Neural cell (in vitro differentiated cells): ENCODE data around the gene F2. TPM values are rescaled to one million over a fixed set of nuclear protein-coding genes. Genes with fewer than 3 reads are reported as not detected.

Experiments
- H2AFZ ChIP-seq: fragments of 200-600, 300-800 bp; sonication (generic), shearing (Covaris generic); 2 replicates; pipeline ENCODE4 v1.6.0; 2014; ENCODE audit warnings: low read depth, mild to moderate bottlenecking, antibody characterized with exemption, low read length, moderate library complexity
- H3F3A ChIP-seq: fragments of 200-600 bp; shearing (Covaris generic); 2 replicates; pipeline ENCODE4 v1.6.1; 2016; ENCODE audit warnings: mild to moderate bottlenecking, moderate library complexity, mixed read lengths, antibody characterized with exemption, low read length; ENCODE audit not compliant: insufficient read depth, poor library complexity, severe bottlenecking
- H3K27ac ChIP-seq: fragments of 200-600, 300-800 bp; sonication (generic), shearing (Covaris generic); 2 replicates; pipeline ENCODE4 v1.5.1; 2014; ENCODE audit warnings: mild to moderate bottlenecking, low read length, moderate library complexity
- H3K27me3 ChIP-seq: fragments of 300-800, 200-600 bp; sonication (generic), shearing (Covaris generic); 2 replicates; pipeline ENCODE4 v1.6.0; 2014; ENCODE audit warnings: mild to moderate bottlenecking, low read depth, low read length, moderate library complexity; ENCODE audit not compliant: insufficient read depth
- H3K36me3 ChIP-seq: fragments of 300-800, 200-600 bp; sonication (generic), shearing (Covaris generic); 2 replicates; pipeline ENCODE4 v1.5.1; 2014; ENCODE audit warnings: mild to moderate bottlenecking, antibody characterized with exemption, low read length, moderate library complexity; ENCODE audit not compliant: insufficient read depth
- H3K4me2 ChIP-seq: fragments of 300-800, 200-600 bp; sonication (generic), shearing (Covaris generic); 2 replicates; pipeline ENCODE4 v1.6.0; 2014; ENCODE audit warnings: mild to moderate bottlenecking, low read length
- H3K4me3 ChIP-seq: fragments of 300-800, 200-600 bp; sonication (generic), shearing (Covaris generic); 2 replicates; pipeline ENCODE4 v1.5.1; 2014; ENCODE audit warnings: mild to moderate bottlenecking, low read length, moderate library complexity
- H3K79me2 ChIP-seq: fragments of 200-600 bp; shearing (Covaris generic); replicated peaks from 2 replicates; pipeline ENCODE4 v1.6.0; 2014; ENCODE audit warnings: mild to moderate bottlenecking, low read length, moderate library complexity; ENCODE audit not compliant: insufficient read depth
- H3K9ac ChIP-seq: fragments of 300-800, 200-600 bp; sonication (generic), shearing (Covaris generic); 2 replicates; pipeline ENCODE4 v1.6.1; 2016; ENCODE audit warnings: mild to moderate bottlenecking, low read length, mixed read lengths
- H3K9me2 ChIP-seq: fragments of 200-600 bp; shearing (Covaris generic); 2 replicates; pipeline ENCODE4 v1.6.1; 2016; ENCODE audit warnings: mild to moderate bottlenecking, low read length, mixed read lengths; ENCODE audit not compliant: insufficient read depth
- H3K9me3 ChIP-seq: fragments of 200-600, 300-800 bp; sonication (generic), shearing (Covaris generic); 2 replicates; pipeline ENCODE4 v1.6.1; 2016; ENCODE audit warnings: mild to moderate bottlenecking, mixed run types, low read length, moderate library complexity, mixed read lengths
- H4K20me1 ChIP-seq: fragments of 200-600 bp; shearing (Covaris generic); 2 replicates; pipeline ENCODE4 v1.6.1; 2016; ENCODE audit warnings: mild to moderate bottlenecking, mixed run types; ENCODE audit not compliant: insufficient read depth
- EP300 ChIP-seq: fragments of 450-650 bp; conservative IDR thresholded peaks from 2 replicates; pipeline ENCODE4 v1.6.1; 2014; ENCODE audit warnings: antibody characterized with exemption, mild to moderate bottlenecking, moderate library complexity; ENCODE audit not compliant: poor library complexity, severe bottlenecking
- EZH2 ChIP-seq: fragments of 200-600, 300-800 bp; shearing (Covaris generic), sonication (generic); IDR thresholded peaks from 2 replicates; pipeline ENCODE4 v1.6.1; 2014; ENCODE audit warnings: antibody characterized with exemption, low read length, borderline replicate concordance, mild to moderate bottlenecking; ENCODE audit not compliant: insufficient read depth, poor library complexity, severe bottlenecking
- MXI1 ChIP-seq: fragments of 450-650 bp; conservative IDR thresholded peaks from 2 replicates; pipeline ENCODE4 v1.6.1; 2014; ENCODE audit warnings: antibody characterized with exemption, mild to moderate bottlenecking; ENCODE audit not compliant: poor library complexity, severe bottlenecking
- POLR2AphosphoS5 ChIP-seq: IDR thresholded peaks from 2 replicates; pipeline ENCODE4 v1.6.1; 2012
- RAD21 ChIP-seq: fragments of 450-650 bp; conservative IDR thresholded peaks from 2 replicates; pipeline ENCODE4 v1.6.1; 2014; ENCODE audit warnings: antibody characterized with exemption, mild to moderate bottlenecking, moderate library complexity
- SMC3 ChIP-seq: fragments of 450-650 bp; conservative IDR thresholded peaks from 2 replicates; pipeline ENCODE4 v1.6.1; 2014; ENCODE audit warnings: antibody characterized with exemption, mild to moderate bottlenecking, moderate library complexity; ENCODE audit not compliant: poor library complexity
- TAF1 ChIP-seq: IDR thresholded peaks from 2 replicates; pipeline ENCODE4 v1.6.1; 2012; ENCODE audit warnings: low read depth
- polyA plus RNA-seq: library from polyadenylated mRNA; depleted of rRNA; stranded (reverse); fragments of >200 nt; gene quantifications from 2 replicates; pipeline ENCODE4 v1.2.3, GENCODE V29; 2014
- TF ChIP-seq, protein P1 (sequence below): fragments of 450-650 bp; IDR thresholded peaks from 2 replicates; pipeline ENCODE4 v1.5.1; 2014; ENCODE audit warnings: antibody characterized with exemption, mild to moderate bottlenecking, moderate library complexity; ENCODE audit not compliant: poor library complexity, severe bottlenecking
- TF ChIP-seq, protein P2 (sequence below): IDR thresholded peaks from 2 replicates; pipeline ENCODE4 v1.6.1; 2012; ENCODE audit warnings: borderline replicate concordance

The F2 gene
- polyA plus RNA-seq, 1 donor from 2014 or later, result 0.94 TPM

DNA sequence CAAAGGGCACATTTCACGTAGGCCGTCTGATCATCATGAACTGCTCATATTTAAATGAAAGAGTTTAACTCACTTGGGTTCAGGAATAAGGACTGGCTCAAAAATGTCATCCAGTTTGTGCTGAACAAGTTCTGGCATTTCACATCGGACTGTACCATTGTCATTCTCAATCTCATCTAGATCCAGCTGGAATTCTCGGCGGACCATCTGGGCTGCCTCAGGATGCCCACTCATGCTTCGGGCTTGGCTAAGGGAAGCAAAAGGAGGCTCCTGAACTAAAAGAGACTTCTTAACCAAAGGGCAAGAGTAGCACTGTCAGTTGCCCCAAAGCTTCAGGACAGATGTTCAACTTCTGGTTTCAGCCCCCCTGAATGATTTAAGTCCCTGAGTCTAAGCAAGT, 40.2 kb downstream of the F2 start:
- Histone ChIP-seq H3K27me3 (no peaks in the 10 kb centered on the region), H2AFZ (no peak overlapping the region), H3F3A (no peaks in the 10 kb centered on the region), H3K9ac (no peak overlapping the region), H3K36me3 (peaks cover 14% of the 10 kb centered on the region), H4K20me1 (no peaks in the 10 kb centered on the region), H3K4me3 (no peak overlapping the region), H3K9me3 (no peaks in the 10 kb centered on the region), H3K9me2 (no peaks in the 10 kb centered on the region), H3K4me2 (no peak overlapping the region), H3K79me2 (no peaks in the 10 kb centered on the region), H3K27ac (no peak overlapping the region)
- TF ChIP-seq MXI1 (no peak), POLR2AphosphoS5 (no peak), EZH2 (no peak), RAD21 (no peak), EP300 (no peak), TAF1 (no peak), SMC3 (no peak)
- TF ChIP-seq, protein P1, sequence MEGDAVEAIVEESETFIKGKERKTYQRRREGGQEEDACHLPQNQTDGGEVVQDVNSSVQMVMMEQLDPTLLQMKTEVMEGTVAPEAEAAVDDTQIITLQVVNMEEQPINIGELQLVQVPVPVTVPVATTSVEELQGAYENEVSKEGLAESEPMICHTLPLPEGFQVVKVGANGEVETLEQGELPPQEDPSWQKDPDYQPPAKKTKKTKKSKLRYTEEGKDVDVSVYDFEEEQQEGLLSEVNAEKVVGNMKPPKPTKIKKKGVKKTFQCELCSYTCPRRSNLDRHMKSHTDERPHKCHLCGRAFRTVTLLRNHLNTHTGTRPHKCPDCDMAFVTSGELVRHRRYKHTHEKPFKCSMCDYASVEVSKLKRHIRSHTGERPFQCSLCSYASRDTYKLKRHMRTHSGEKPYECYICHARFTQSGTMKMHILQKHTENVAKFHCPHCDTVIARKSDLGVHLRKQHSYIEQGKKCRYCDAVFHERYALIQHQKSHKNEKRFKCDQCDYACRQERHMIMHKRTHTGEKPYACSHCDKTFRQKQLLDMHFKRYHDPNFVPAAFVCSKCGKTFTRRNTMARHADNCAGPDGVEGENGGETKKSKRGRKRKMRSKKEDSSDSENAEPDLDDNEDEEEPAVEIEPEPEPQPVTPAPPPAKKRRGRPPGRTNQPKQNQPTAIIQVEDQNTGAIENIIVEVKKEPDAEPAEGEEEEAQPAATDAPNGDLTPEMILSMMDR, result no peak
- TF ChIP-seq, protein P2, sequence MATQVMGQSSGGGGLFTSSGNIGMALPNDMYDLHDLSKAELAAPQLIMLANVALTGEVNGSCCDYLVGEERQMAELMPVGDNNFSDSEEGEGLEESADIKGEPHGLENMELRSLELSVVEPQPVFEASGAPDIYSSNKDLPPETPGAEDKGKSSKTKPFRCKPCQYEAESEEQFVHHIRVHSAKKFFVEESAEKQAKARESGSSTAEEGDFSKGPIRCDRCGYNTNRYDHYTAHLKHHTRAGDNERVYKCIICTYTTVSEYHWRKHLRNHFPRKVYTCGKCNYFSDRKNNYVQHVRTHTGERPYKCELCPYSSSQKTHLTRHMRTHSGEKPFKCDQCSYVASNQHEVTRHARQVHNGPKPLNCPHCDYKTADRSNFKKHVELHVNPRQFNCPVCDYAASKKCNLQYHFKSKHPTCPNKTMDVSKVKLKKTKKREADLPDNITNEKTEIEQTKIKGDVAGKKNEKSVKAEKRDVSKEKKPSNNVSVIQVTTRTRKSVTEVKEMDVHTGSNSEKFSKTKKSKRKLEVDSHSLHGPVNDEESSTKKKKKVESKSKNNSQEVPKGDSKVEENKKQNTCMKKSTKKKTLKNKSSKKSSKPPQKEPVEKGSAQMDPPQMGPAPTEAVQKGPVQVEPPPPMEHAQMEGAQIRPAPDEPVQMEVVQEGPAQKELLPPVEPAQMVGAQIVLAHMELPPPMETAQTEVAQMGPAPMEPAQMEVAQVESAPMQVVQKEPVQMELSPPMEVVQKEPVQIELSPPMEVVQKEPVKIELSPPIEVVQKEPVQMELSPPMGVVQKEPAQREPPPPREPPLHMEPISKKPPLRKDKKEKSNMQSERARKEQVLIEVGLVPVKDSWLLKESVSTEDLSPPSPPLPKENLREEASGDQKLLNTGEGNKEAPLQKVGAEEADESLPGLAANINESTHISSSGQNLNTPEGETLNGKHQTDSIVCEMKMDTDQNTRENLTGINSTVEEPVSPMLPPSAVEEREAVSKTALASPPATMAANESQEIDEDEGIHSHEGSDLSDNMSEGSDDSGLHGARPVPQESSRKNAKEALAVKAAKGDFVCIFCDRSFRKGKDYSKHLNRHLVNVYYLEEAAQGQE, result no peak

DNA sequence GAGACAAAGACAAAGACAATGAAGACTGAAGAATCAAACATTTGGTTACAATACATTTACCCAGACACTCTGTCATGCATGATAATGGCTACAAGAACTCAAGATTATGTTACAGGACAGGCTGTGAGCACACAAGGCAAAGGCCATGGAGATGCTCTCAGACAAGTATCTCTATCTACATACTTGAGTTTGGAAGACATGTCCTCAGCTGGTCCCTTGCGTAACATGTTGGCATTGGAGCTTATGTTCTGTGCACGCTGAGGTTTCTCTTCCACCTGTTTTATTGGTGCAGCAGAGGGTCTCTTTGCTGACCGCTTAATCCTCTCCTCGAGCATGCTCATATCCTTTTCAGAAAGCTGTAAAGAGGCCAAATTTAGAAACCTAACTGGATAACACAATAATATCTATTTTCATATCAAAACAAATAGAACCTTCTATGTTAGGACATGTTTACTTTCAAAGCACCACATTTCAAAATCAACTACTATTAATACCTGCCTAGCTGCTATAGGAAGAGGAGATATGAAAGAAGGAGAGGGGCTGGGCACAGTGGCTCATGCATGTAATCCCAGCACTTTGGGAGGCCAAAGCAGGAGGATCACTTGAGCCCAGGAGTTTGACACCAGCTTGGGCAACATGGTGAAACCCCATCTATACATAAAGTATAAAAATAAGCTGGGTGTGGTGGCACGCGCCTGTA, 41.6 kb downstream of the F2 start:
- no peak overlapping the region for H3K9ac ChIP-seq
- no peaks in the 10 kb centered on the region for H3K79me2 ChIP-seq
- no peaks in the 10 kb centered on the region for H3K9me3 ChIP-seq
- no peaks in the 10 kb centered on the region for H3F3A ChIP-seq
- no peak overlapping the region for H2AFZ ChIP-seq
- H3K27ac ChIP-seq, result no peak overlapping the region
- H3K4me2 ChIP-seq, result no peak overlapping the region
- no peaks in the 10 kb centered on the region for H3K9me2 ChIP-seq
- H3K4me3 ChIP-seq, result no peak overlapping the region
- no peaks in the 10 kb centered on the region for H3K27me3 ChIP-seq
- H3K36me3 ChIP-seq, result peaks cover 14% of the 10 kb centered on the region
- TF ChIP-seq MXI1, result no peak
- no peak for TF ChIP-seq TAF1
- TF ChIP-seq EZH2, result no peak
- no peaks in the 10 kb centered on the region for H4K20me1 ChIP-seq
